ENCODE results near the gene TMEM183A.

- TF ChIP-seq, protein P1, sequence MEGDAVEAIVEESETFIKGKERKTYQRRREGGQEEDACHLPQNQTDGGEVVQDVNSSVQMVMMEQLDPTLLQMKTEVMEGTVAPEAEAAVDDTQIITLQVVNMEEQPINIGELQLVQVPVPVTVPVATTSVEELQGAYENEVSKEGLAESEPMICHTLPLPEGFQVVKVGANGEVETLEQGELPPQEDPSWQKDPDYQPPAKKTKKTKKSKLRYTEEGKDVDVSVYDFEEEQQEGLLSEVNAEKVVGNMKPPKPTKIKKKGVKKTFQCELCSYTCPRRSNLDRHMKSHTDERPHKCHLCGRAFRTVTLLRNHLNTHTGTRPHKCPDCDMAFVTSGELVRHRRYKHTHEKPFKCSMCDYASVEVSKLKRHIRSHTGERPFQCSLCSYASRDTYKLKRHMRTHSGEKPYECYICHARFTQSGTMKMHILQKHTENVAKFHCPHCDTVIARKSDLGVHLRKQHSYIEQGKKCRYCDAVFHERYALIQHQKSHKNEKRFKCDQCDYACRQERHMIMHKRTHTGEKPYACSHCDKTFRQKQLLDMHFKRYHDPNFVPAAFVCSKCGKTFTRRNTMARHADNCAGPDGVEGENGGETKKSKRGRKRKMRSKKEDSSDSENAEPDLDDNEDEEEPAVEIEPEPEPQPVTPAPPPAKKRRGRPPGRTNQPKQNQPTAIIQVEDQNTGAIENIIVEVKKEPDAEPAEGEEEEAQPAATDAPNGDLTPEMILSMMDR (IDR thresholded peaks at IDR 0.05; ENCODE audit: low read length) = no peak
- TF ChIP-seq EZH2phosphoT487 (IDR thresholded peaks at IDR 0.05; ENCODE audit: low read length) (no peak), EZH2 (optimal IDR thresholded peaks at IDR 0.05; ENCODE audit: low read depth, low read length) (no peak)
Measured at GRCh38 chr1:203049077-203049476, 41.9 kb downstream of the TMEM183A start.

Measured in MM.1S (cell line).